Mesendoderm (in vitro differentiated cells): ENCODE results near the gene PRAC2.

ENCODE experiments used
- DNase-seq: peaks from one replicate; pipeline ENCODE4 v3.0.0; 2013
- H2AK5ac ChIP-seq: 2 replicates; pipeline ENCODE4 v1.6.1; 2013; ENCODE audit warnings: low read length, inconsistent platforms
- H2BK120ac ChIP-seq: 2 replicates; pipeline ENCODE4 v1.6.1; 2013; ENCODE audit warnings: low read depth, mild to moderate bottlenecking, low read length, moderate library complexity, mixed read lengths
- H2BK15ac ChIP-seq: replicated peaks from 2 replicates; pipeline ENCODE4 v1.6.1; 2013; ENCODE audit warnings: low read depth, mild to moderate bottlenecking, moderate library complexity
- H2BK5ac ChIP-seq: 2 replicates; pipeline ENCODE4 v1.6.1; 2013; ENCODE audit warnings: low read length, inconsistent platforms
- H3K18ac ChIP-seq: 2 replicates; pipeline ENCODE4 v1.6.1; 2013; ENCODE audit warnings: mild to moderate bottlenecking, low read length, mixed read lengths
- H3K23ac ChIP-seq: one replicate; pipeline ENCODE4 v1.6.1; 2013; ENCODE audit warnings: low read length
- H3K27ac ChIP-seq: 2 replicates; pipeline ENCODE4 v1.5.1; 2013; ENCODE audit warnings: low read depth, mild to moderate bottlenecking, inconsistent platforms, low read length, moderate library complexity
- H3K27me3 ChIP-seq: 2 replicates; pipeline ENCODE4 v1.6.1; 2013; ENCODE audit warnings: low read length, control low read depth, mild to moderate bottlenecking, inconsistent platforms; ENCODE audit not compliant: insufficient read depth, poor library complexity
- H3K36me3 ChIP-seq: 2 replicates; pipeline ENCODE4 v1.6.1; 2013; ENCODE audit warnings: low read length, inconsistent platforms; ENCODE audit not compliant: control insufficient read depth, insufficient read depth
- H3K4ac ChIP-seq: one replicate; pipeline ENCODE4 v1.6.1; 2013; ENCODE audit warnings: low read depth, mild to moderate bottlenecking, low read length, moderate library complexity
- H3K4me1 ChIP-seq: 2 replicates; pipeline ENCODE4 v1.6.1; 2013; ENCODE audit warnings: low read depth, low read length, inconsistent platforms; ENCODE audit not compliant: control insufficient read depth
- H3K4me2 ChIP-seq: 2 replicates; pipeline ENCODE4 v1.6.1; 2013; ENCODE audit warnings: low read length
- H3K4me3 ChIP-seq: 2 replicates; pipeline ENCODE4 v1.5.1; 2013; ENCODE audit warnings: mild to moderate bottlenecking, low read length
- H3K56ac ChIP-seq: one replicate; pipeline ENCODE4 v1.6.1; 2013; ENCODE audit warnings: low read length
- H3K79me1 ChIP-seq: 2 replicates; pipeline ENCODE4 v1.6.1; 2013; ENCODE audit warnings: low read length, inconsistent platforms
- H3K79me2 ChIP-seq: 2 replicates; pipeline ENCODE4 v1.6.1; 2013; ENCODE audit warnings: mild to moderate bottlenecking, low read length; ENCODE audit not compliant: control insufficient read depth, insufficient read depth
- H3K9ac ChIP-seq: 2 replicates; pipeline ENCODE4 v1.6.1; 2013; ENCODE audit warnings: low read length, inconsistent platforms
- H4K5ac ChIP-seq: one replicate; pipeline ENCODE4 v1.6.1; 2013; ENCODE audit warnings: low read length
- H4K8ac ChIP-seq: one replicate; pipeline ENCODE4 v1.6.1; 2013; ENCODE audit warnings: low read depth, mild to moderate bottlenecking, control low read depth, low read length, moderate library complexity
- WGBS: extraction: QIAGEN DNeasy Blood & Tissue Kit; methylation state at CpG from one replicate; pipeline ENCODE4 v1.1.7; 2013; ENCODE audit warnings: low lambda C conversion rate, missing lambda C conversion rate; ENCODE audit not compliant: insufficient coverage; ENCODE audit errors: extremely low coverage; 5-methylcytosine and 5-hydroxymethylcytosine counted together

Gene PRAC2

DNA sequence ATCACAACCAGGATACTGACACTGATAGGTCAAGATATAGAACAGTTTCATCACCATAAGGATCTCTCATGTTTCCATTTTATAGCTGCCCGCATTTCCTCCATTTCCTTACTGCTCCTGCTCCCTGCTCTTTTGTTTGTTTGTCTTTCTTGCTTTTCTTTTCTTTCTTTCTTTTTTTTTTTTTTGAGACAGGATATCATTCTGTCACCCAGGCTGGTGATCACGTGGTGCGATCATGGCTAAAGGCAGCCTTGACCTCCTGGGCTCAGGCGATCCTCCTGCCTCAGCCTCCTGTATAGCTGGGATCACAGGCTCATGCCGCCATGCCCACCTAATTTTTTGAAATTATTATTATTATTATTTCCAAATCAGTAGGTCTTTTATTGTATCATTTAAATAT is 32.3 kb upstream of the PRAC2 start:
- no peaks in the 10 kb centered on the region for H3K4me1 ChIP-seq
- H3K18ac ChIP-seq: no peak overlapping the region
- H3K27me3 ChIP-seq: no peaks in the 10 kb centered on the region
- no peak overlapping the region for H2BK120ac ChIP-seq
- H3K9ac ChIP-seq: no peak overlapping the region
- H3K79me2 ChIP-seq: no peaks in the 10 kb centered on the region
- no peaks in the 10 kb centered on the region for H3K79me1 ChIP-seq
- H3K27ac ChIP-seq: no peak overlapping the region
- DNase-seq: no peak
- H3K23ac ChIP-seq: no peak overlapping the region
- no peak overlapping the region for H3K4me2 ChIP-seq
- no peak overlapping the region for H4K8ac ChIP-seq
- no peak overlapping the region for H2BK15ac ChIP-seq
- no peak overlapping the region for H4K5ac ChIP-seq
- no peak overlapping the region for H3K4ac ChIP-seq
- H3K56ac ChIP-seq: no peak overlapping the region
- no peaks in the 10 kb centered on the region for H3K36me3 ChIP-seq
- no peak overlapping the region for H2AK5ac ChIP-seq
- no CpG with 5 or more reads among the region's 5 CpGs for WGBS
- H2BK5ac ChIP-seq: no peak overlapping the region
- H3K4me3 ChIP-seq: no peak overlapping the region

DNA sequence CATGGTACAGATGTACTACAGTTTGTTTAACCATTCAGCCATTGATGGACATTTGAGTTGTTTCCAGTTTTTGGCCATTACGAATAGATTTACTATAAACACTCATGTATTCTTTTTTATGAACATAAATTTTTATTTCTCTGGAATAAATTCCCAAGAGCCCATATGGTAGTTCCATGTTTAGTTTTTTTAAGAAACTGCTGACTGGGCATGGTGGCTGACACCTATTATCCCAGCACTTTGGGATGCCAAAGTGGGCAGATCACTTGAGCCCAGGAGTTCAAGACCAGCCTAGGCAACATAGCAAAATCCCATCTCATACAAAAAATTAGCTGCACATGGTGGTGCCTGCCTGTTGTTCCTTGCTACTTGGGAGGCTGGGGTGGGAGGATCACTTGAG is 30.9 kb upstream of the PRAC2 start:
- Histone ChIP-seq H3K27me3 (no peaks in the 10 kb centered on the region), H2BK15ac (no peak overlapping the region), H3K27ac (no peak overlapping the region), H3K4me2 (no peak overlapping the region), H4K8ac (no peak overlapping the region), H2BK5ac (no peak overlapping the region), H3K79me2 (no peaks in the 10 kb centered on the region), H3K4ac (no peak overlapping the region), H3K56ac (no peak overlapping the region), H3K79me1 (no peaks in the 10 kb centered on the region), H2AK5ac (no peak overlapping the region), H3K4me1 (no peaks in the 10 kb centered on the region), H3K4me3 (no peak overlapping the region), H3K18ac (no peak overlapping the region), H3K23ac (no peak overlapping the region), H4K5ac (no peak overlapping the region), H3K9ac (no peak overlapping the region), H2BK120ac (no peak overlapping the region), H3K36me3 (no peaks in the 10 kb centered on the region)
- DNase-seq: no peak
- WGBS: no CpG with 5 or more reads among the region's 1 CpG

DNA sequence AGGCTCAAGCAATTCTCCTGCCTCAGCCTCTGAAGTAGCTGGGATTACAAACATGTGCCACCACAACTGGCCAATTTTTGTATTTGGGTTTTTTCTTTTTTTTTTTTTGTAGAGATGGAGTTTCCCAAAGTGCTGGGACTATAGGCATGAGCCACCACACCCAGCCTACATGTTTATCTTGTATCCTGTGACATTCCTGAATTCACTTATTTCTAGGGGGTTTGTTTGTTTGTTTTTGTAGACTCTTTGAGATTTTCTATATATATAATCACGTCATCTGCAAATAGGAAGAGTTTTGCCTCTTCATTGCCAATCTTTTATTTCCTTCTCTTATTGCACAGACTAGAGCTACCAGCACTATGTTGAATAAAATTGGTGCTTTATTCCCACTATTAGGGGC is 29.8 kb upstream of the PRAC2 start:
- no peak overlapping the region for H2BK15ac ChIP-seq
- no CpG with 5 or more reads among the region's 1 CpG for WGBS
- no peak overlapping the region for H3K56ac ChIP-seq
- H3K9ac ChIP-seq: no peak overlapping the region
- no peak overlapping the region for H4K5ac ChIP-seq
- no peak overlapping the region for H2AK5ac ChIP-seq
- H3K27me3 ChIP-seq: no peaks in the 10 kb centered on the region
- H3K18ac ChIP-seq: no peak overlapping the region
- H3K27ac ChIP-seq: no peak overlapping the region
- H2BK5ac ChIP-seq: no peak overlapping the region
- no peaks in the 10 kb centered on the region for H3K36me3 ChIP-seq
- no peak overlapping the region for H3K23ac ChIP-seq
- DNase-seq: no peak
- no peaks in the 10 kb centered on the region for H3K4me1 ChIP-seq
- no peak overlapping the region for H3K4me3 ChIP-seq
- no peaks in the 10 kb centered on the region for H3K79me2 ChIP-seq
- H3K4me2 ChIP-seq: no peak overlapping the region
- no peak overlapping the region for H2BK120ac ChIP-seq
- no peaks in the 10 kb centered on the region for H3K79me1 ChIP-seq
- H4K8ac ChIP-seq: no peak overlapping the region
- no peak overlapping the region for H3K4ac ChIP-seq

DNA sequence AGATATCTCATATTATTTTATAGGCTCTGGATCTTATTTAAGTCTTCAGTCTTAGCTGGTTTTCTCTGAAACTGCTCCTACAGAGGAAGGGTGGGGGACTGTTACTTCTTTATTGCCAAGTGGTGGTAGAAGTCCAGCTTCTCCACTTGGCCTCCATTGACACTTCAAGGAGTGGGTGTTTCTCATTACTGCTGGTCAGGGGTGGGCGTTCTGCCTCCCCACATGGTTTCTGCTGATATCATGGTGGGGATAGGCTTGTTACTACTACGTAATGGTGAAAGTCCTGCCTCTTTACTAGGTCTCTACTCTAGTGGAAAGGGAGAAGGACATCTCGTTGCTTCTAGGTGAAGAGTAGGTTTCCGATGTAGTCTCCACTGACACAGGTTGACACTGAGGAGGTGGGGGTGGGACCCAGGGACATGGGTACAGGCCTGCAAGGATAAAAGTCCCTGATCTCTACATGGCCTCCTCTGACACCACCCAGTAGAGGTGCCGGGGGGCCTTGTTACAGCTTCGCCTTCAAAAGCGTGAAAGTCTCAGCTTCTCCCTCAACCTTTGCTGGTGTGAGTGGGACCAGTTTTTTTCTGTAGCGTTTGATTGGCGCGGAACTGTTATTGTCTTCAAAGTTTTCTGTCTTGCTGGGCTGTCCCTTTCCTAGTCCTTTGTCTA is 21.0 kb upstream of the PRAC2 start:
- no CpG with 5 or more reads among the region's 10 CpGs for WGBS
- Histone ChIP-seq H3K27ac (no peak overlapping the region), H3K23ac (no peak overlapping the region), H3K9ac (no peak overlapping the region), H2BK15ac (no peak overlapping the region), H3K4me3 (no peak overlapping the region), H3K18ac (no peak overlapping the region), H2AK5ac (no peak overlapping the region), H3K79me2 (no peaks in the 10 kb centered on the region), H3K27me3 (no peaks in the 10 kb centered on the region), H4K5ac (no peak overlapping the region), H2BK120ac (no peak overlapping the region), H3K79me1 (no peaks in the 10 kb centered on the region), H3K4me2 (no peak overlapping the region), H4K8ac (no peak overlapping the region), H2BK5ac (no peak overlapping the region), H3K4me1 (no peaks in the 10 kb centered on the region), H3K36me3 (no peaks in the 10 kb centered on the region), H3K4ac (no peak overlapping the region), H3K56ac (no peak overlapping the region)
- no peak for DNase-seq

DNA sequence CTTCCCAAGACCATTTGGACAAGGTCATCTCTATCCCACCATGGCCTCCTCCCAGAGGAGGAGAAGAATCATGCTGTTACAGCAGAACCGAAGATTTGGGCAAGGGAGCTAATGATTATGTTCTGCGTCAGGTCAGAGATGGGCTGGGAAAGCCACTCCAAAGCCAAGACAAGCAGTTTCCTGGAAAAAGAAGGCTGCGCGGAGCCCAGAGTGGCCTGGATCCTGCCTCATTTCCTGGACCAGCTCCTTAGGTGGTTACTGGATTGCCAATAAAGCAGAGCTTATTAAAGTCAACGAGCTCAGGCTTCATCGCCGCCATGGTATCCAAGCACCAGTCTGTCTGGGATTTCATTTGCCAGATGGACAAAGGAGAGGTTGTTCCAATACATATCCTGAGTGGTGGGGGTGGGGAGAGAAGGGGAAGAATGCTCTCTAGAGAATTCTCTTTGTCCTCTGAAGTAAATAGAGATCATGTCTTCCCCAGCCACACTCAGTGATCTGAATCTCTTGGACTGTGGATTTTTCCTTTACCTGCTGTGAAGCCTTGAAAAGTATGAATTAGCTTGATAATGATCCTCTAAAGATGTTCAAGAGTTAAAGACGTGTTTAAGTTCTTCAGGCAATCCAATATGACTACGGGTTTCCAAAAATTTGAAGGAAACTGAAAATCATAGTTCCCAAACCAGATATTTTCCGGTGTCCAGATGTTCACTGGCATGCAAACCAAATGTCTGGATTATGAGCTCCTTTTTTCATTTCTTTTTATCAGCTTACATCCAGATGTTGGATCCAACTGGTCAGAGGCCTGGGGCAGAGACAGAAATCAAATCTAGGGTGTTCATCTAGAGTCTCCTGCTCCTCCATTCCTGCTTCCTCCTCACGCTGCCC is 18.4 kb upstream of the PRAC2 start:
- no peak overlapping the region for H3K23ac ChIP-seq
- no peak overlapping the region for H3K4me3 ChIP-seq
- no peak overlapping the region for H2BK120ac ChIP-seq
- no peak overlapping the region for H3K4me2 ChIP-seq
- no peak overlapping the region for H3K18ac ChIP-seq
- H3K27me3 ChIP-seq: no peaks in the 10 kb centered on the region
- H2BK5ac ChIP-seq: no peak overlapping the region
- no peak overlapping the region for H3K27ac ChIP-seq
- H3K56ac ChIP-seq: no peak overlapping the region
- H3K4me1 ChIP-seq: no peaks in the 10 kb centered on the region
- H3K36me3 ChIP-seq: no peaks in the 10 kb centered on the region
- no peak overlapping the region for H2BK15ac ChIP-seq
- no peak overlapping the region for H2AK5ac ChIP-seq
- DNase-seq: no peak
- H4K5ac ChIP-seq: no peak overlapping the region
- no peaks in the 10 kb centered on the region for H3K79me1 ChIP-seq
- H4K8ac ChIP-seq: no peak overlapping the region
- no CpG with 5 or more reads among the region's 11 CpGs for WGBS
- H3K9ac ChIP-seq: no peak overlapping the region
- H3K79me2 ChIP-seq: no peaks in the 10 kb centered on the region
- no peak overlapping the region for H3K4ac ChIP-seq
